Measurements from ENCODE around the gene ITGA7.

GRCh38 chr12:55659486-55660385 is 48.0 kb downstream of the ITGA7 start:
- TF ChIP-seq CTCF (IDR thresholded peaks at IDR 0.05) (peak; percentile 36 to 38 (median 37)), POLR2A (IDR thresholded peaks at IDR 0.05) (no peak)
